DMS79 treated with DMSO at 0.1 percent for 48 hours (cell line): ENCODE results near the gene RAD23B.

Experiments
- DNase-seq: peaks from one replicate; lab custom pipeline; 2025; lab: John Stamatoyannopoulos, UW

RAD23B gene

DNA sequence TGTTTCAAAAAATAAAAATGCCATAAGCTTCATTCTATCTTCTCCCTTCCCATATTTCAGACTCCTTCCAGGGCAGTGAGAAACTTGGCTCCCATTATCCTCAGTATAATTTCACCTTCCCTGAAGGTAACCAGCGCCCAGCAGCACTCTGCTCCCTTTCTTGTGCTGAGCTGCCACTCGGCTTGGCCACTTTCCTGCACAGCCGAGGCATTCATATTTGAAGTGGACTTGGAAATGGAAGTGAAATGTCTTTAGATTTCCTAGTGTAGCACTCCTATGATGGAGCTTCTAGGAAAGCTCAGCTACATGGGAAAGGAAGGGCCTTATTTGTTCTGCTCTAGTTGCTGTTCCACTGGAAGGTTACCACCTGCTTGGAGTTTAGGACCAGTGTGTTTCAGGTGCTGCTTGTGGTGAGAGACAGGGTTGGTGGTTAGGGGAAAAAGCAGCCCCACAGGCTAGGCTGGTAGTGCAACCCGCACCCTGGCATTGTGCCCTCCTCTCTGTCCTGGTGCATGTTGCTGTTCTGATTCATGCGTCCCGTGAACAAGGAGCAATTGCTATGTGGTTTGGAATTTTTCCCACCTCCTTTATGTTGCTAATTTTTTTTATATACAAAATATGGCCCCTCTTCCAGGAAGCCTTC lies 53.8 kb downstream of the RAD23B start:
- no peak for DNase-seq

DNA sequence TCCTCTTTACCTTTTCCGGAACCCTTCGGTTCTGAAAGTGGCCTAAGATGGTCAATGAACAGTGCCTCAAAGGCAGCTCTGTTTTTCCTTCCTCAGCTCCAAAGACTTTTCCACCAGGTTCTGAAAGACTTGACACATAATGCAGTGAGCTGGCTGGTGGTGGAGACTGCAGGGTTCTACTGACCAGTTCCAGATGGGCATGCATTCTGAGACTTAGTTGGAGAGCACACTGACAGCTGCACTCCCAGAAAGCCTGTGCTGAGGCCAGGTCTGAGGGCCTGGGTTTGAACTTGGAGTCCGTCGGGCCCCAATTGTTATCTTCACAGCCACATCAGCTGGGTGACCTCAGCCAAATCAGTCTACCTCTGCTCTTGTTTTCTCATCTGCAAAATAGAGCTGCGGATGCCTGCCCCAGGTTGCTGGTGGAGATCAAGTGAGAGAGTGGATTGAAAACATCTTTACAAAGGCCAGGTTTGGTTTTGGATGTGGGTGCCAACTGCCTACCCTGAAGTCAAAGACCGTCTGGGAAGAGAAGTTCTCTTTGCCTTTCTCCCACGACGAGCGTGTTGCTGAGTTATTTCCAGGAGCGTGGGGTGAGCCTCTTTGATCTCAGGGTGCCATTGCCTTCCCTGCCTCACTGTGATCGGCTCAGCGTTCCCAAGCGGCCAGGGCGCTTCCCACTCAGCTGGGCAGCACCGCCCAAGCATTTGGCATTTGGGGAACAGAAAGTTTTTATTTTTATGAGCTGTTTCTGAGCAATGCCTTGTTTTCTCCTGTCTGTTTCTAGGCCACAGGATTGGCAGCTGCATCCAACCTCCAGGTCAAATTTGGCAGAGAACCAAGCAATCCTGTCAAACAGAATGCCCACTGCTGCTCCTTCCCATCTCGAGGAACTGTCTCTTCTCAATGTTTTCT lies 54.9 kb downstream of the RAD23B start:
- no peak for DNase-seq

DNA sequence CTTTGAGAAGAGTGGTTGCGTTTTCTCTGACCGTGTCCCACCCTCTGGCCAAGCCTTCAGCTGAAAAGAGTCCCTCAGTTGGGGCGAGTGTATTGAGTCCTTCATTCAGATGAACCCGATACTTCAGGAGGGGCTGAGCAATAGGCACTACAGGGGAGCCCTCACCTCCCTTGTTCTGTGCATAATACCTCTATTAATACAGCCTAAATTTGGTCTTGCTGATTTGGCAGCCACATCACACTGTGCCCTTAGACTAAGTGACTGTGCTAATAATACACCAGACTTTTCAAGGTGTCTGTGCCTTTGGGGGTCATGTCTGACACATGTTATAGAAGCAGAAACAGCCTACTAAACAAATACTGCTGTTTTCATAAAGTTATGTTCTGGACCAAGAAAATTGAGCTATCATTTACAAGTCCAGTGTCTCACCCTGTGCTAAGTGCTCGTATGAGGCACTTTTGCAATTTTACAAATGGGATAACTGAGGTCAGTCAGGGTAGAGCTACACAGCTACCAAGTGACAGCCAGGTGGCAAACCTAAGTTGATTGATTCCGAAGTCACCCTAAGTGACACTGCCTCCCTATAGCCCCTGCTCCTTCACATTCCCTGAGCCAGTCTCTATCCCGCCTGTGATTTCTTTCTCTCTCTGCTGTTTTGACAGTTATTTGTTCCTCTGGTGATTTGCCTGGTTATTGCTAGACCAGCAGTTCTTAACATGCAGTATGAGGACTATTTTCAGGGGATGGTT lies 56.0 kb downstream of the RAD23B start:
- DNase-seq: no peak

DNA sequence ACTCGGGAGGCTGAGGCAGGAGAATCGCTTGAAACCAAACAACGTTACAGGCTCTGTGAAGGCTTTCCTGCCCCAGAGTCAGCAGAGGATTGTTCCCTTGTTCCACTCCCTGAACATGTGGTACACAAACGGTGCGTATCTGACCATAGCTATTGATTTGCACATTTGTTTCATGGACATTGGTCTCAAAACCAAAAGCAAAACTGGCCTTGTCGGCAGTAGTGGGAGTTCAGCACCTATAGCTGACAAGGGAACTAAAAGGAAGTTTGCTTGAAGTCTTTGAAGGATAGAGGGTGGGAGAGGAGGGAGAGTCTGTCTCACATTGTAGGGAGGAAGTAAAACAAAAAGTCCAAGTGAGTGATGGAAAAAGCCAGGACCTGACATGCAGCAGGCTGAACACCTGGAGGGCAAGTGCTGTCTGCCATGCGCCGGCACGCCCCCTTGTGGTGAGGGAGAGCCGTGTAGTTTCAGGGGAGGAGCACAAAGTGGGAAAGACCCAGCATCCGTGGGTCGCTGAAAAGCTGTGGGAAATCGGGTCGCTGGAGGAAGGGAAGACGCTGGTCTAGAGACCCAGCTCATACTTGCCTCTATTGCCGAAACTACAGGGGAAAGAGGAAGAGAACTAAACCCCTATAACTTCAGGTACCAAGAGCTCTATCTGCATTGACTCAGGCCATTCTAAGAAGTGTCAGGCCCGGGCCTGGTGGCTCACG lies 58.0 kb downstream of the RAD23B start:
- no peak for DNase-seq

DNA sequence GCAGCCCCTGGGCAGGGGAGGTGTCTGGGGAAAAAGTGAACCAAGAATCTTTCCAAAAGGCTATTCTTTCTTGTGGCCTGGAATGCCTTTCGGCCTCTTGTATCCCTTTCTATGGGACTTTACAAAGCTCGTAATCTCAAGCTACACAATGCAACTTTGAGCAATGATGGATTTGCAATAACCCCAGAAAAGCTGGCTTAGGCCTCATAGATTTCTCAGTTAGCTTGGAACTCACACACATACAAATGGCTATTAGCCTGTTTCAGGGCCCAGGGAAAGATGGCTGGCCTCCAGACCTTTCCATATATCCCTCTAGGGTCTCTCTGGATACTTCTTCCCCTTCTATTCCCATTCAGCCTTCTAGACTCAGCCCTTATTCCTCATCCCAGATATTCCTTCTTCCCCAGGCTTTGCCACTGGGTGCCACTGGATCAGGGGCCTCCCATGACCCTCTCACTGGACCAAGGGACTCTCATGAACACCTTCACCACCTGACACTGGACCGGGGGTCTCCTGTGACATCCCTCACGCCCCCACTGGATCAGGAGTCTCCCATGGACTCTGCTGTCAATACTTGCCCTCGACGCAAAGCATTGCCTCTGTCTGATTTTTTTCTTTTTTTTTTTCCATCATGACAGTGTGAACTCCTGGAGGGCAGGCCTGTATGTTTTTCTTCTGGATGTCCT lies 59.5 kb downstream of the RAD23B start:
- no peak for DNase-seq

DNA sequence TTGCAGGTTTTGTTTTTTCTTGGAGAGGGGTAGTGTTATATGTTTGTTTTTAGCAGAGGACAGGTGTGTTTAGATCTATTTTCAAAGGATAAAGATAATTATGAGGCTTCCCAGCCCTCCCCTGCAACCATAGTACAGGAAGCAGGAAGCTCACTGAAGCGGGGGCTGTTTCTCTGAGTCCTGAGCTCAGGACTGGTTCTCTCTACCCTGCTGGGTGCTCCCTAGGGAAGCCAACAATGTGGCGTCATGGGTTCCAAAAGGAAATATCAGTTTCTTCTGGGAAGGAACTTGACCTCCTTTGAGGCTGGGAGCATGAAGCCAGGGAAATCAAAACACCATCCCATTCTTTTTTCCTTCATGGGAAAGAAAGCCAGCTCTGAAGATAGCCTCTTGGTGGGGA lies 62.2 kb downstream of the RAD23B start:
- DNase-seq: no peak

DNA sequence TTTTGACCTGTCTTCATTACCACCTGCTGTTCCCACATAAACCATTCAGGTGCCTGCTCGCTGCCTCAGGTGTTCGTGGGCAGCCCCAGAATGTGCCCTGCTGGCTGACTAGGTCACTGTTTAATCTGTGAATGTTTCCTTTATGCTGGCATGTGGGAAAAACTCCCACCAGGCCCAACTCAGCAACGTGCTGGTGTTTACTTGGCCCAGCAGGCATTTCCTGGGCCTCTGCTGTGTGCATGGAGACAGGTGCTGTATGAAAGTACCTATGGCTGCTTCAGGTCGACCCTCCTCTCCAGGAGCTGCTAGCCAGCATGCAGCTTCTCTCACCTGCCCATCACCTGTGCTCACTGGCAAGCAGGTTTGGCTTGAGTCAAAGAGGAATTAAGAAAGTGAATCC lies 65.8 kb downstream of the RAD23B start:
- DNase-seq: no peak

DNA sequence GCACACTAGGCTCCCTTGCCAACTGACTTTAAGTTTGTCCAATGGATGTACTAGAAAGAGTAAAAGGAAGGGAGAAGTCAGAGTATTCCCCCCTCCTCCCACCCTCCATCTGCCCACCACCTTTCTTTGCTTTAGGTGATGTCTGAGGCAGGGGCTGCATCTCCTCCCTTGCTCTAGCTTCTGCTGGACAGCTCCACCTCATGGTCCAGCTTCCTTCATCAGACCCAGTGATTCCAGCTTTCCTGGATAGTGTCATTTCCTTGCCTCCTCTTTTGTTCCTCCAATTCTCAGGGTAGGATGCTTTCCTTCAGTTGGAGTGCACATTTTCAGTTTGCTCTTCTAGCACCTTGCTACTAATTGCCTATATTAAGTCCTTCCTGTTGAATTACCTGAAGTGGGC lies 67.4 kb downstream of the RAD23B start:
- no peak for DNase-seq

DNA sequence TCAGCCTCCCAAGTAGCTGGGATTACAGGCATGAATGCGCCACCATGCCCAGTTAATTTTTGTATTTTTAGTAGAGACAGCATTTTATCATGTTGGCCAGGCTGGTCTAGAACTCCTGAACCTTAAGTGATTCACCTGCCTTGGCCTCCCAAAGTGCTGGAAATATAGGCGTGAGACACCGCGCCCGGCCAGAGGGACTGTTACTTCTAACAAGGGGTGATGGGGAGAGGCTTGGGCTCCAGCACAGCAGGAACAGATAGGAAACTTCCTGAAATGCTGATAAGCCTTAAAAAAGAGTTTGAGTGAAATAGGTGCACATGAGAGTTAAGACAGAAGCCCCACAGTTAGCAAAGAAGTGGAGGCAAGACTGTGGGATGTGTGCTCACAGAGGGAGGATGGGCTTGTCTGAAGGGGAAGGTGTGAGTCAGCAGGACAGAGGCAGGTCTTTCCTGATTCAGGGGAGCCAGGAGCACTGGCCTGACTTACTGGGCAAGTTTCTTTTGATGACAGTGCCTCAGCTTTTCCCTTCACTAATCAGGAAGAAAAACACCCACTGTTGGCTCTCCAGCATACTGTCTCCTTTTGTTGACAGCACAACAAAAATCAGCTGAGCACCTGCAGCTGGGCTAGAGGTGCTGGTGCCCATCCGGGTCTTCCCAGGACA lies 68.4 kb downstream of the RAD23B start:
- no peak for DNase-seq

DNA sequence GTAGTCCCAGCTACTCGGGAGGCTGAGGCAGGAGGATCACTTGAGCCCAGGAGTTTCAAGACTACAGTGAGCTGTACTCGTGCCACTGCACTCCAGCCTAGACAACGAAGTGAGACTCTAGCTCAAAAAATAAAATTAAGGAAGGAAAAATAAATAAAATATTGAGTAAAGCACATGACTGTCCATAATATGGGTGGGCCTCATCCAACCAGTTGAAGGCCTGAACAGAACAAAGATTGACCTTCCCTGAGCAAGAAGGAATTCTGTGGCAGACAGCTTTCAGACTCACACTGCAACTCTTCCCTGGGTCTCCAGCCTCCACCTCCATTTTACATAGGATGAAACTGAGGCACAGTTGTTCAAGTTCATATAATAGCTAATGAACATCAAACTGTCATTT lies 72.3 kb downstream of the RAD23B start:
- no peak for DNase-seq

DNA sequence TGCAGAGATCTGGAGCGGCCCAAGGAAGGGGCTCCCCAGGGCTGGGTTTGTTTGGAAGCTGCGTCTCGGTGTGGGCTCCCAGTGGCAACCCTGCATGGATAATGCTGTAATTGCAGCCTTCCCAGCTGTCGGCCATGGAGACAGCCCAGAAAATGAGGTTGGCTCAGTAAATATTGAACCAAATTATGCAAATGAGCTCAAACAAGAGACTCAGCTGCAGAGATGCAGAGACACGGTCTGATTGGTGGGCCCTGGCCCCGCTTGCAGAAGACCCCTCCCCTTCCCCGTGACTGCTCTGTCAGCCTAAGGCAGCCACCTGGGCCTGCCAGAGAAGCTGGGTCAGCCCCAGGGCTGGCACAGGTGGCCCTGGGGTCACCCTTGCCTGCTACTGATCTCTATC lies 75.9 kb downstream of the RAD23B start:
- DNase-seq: no peak

DNA sequence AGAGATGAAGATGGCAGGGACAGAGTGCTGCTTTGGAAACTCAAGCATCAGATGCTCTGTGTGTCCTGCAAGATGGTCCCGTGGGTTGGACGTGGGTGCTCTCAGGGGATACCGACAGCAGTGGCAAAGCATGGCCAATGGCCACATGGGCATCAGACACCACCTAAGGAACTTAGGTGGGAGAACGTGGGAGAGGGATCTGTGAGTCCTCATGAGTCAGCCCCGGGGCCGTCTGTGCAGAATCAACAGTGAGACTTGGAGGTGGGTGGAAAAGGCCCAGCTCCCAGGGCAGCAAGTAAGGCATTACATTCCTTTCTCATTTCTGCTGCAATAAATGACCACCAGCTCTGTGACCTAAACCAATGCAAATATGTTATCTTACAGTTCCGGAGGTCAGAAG lies 77.0 kb downstream of the RAD23B start:
- DNase-seq: no peak

DNA sequence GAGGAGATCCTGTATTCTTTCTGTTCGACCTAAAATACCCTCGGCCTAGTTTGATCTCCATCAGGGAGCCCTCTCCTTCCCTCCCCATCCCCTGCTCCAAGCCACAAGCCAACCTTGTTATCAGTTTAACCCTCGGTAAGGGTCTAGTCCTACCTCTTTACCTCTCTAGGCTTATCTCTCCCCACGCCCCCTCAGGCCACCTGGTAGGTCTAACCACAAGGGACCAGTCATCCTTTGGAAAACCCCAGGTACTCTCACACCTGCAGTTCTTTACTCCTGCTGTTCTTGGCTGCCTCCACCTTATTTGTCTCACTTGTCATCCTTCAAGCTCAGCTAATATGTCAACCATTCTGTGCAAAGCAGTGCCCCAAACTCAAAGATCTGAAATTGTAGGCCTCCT lies 78.7 kb downstream of the RAD23B start:
- no peak for DNase-seq

DNA sequence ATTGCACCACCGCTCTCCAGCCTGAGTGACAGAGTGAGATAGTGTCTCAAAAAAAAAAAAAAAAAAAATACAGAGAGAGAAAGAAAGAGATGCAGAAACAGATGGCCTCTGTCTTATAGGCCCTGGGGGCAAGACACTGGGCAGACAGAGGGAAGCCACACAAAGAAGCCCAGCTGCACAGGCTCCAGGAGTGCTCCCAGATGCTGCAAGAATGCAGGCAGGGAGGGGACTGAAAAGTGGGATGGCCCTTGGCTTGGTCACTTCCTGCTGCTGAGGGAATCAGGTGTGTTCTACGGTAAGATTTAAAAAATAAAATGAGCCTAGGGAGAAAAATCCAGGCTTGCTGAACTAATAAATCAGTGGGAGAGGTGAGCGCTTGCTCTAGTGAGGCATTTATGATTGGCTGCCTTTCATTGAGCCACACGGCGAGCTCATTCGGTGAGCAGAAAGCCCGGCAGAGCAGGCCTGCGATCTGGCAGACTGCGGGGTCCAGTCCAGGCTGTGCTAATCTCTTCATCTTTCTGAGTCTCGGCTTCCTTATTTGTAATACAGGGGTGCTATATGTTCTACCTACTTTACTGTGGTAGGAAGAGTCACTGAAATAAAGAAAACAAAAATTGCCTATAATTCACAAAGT lies 80.6 kb downstream of the RAD23B start:
- no peak for DNase-seq

DNA sequence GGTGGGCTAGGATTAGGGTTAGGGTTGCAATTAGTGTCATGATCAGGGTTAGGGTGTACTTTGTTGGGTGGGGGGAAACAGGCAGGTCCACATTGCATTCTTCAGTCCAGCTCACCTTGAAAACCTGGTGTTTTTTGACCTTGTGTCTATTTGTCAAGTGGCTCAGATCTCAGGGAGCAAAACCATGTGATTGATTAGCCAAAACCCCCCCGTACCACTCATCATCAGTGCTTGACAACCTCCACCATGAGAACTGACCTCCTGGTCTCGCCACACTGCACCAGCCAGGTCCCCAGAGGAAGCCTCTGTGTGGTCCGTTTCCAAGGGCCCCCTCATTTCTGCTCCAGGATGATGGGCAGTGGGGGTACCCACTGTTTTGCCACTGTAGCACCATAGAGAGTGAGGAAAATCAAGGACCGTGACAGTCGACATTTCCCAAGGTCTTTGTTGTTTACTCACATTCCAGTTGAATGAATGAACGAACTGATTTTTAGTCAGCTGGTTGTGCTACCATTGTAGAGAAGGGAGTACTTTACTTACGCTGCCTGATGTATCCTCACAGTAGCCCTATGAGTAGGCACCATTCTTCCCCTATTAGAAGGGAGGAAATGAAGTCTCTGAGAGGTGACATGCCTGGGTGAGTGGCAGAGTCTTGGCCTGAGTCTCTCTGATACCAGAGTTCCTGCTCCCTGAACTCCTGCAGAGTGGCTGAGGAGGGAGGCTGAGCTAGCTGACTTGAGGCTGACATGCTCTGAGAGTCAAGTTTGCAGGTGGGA lies 84.8 kb downstream of the RAD23B start:
- DNase-seq: no peak

DNA sequence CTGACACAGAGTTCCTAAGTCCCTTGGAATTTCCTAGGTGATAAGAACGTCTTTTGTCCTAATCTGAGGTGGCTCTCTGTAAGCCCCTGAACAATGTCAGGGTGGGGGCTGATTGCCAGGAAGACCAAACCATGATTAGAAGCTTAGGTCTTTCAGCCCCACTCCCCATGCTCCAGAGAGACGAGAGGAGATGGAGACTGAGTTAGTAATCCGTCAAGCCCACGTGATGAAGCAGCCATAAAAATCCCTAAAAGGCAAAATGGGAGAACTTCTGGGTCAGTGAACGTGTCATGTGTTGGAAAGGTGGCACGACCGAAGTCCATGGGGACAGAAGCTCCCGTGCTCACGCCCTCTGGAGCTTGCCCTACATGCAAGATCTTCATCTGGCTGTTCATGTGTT lies 85.6 kb downstream of the RAD23B start:
- DNase-seq: no peak

DNA sequence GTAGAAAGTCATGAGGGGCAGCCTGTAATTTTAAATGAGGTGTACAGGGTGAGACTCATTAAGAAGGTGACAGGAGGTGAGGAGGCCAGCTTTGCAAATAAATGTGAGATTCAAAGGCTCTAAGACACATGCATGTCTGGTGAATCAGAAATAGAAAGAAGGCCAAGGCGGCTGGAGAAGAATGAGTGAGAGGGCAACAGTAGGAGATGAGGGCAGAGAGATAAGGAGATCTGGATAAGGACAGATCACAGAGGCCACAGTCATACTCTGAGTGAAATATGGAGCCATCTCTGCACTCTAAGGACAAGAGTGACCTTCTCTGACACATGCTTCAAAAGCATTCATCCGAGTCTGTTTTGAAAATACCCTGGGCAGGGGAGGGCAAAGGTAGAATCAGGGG lies 90.7 kb downstream of the RAD23B start:
- DNase-seq: no peak

DNA sequence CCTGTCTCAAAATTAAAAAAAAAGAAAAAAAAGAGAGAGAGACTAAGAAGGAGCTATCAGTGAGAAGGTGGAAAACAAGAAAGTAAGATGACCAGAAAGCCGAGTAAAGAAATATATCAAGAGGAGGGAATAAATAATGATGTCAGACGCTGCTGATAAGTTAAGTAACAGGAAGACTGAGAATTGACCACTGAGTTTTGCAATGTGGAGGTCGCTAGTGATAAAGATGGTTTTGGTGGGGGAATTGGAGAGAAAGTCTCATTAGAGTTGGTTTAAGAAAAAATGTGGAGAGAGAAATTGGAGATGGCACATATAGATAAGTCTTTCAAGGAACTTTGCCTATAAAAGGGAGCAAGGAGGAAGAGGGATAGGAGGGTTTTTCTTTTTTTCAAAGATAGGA lies 91.9 kb downstream of the RAD23B start:
- DNase-seq: no peak

DNA sequence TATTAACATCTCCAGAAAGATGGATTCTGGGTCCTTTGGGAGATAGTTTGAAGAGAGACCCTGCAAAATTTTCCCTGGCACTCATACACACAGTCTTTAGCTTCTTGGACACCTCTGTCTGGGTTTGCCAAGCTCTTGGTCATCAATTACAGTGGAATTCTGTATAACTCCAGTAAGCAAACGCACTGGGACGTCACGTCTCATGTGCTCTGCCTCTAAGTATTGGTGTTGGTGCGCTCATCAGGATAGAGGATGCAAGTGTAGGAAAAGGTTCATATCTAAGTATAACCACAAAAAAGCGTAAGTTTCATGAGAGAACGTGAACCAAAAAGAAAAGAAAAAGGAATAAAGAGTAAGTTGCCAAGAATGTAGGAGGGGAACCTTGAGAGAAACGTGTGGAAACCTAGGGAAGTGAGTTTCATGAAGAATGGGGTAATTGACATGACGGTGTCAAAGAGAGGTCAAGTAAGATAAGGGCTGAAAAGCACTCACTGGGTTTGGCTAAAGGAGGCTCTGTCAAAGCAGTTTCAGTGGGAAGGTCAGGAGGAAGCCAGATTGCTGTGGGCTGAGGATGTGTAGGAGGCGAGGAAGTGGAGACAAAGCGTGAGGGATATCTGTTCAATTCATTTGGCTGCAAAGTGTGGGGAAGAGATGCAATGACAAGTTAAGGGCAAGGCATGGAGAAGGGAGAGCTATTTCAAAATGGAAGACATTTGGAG lies 92.7 kb downstream of the RAD23B start:
- no peak for DNase-seq
